HG03571 (cell line): ENCODE measurements around the gene ILF2.
"Not testable (repeated sequence)": the region's sequence is repeated elsewhere in the genome, so short reads cannot be mapped to it uniquely, and the experiment has no call there.

Experiments
- ATAC-seq: cut with Tn5 transposase; IDR thresholded peaks from one replicate; pipeline ENCODE4 v1.9.1; 2021; ENCODE audit not compliant: unreplicated experiment

ILF2 gene

DNA sequence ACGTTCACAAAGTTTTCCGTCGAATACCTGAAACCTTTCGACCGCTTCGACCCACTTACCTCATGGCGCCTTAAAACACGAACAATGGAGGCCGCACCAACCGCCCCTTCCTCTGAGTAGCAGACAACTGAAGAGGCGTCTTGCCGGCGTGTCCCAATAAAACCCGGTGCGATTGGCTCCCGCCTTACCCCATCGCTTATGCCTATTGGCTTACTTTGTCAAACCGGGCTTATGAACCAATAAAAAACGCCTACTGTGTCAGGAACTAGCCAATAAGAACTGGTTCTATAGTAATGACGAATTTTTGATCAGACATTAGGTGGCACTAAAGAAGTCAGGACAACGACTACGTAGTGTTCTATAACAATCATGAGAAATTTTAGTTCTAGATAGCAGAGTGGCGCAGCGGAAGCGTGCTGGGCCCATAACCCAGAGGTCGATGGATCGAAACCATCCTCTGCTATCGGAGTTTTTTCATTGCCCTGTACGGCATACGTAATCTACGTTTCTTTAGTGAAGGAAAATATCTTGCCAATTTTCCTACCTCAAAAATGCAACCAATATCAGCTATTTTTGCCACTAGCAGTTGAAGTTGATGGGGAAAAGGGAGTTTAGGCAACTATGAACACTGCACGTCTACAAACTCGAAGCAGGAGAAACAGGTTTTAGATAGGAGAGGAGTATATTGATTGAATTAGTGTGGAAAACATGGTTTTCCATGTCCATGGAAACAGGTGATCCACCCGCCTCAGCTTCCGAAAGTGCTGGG, at the start of gene ILF2:
Gene ILF2 (minus strand): TSS at position 135 of the 769 bp plus-strand sequence. CDS start 71 bp downstream, at position 64.
- ATAC-seq = peak; percentile 89

DNA sequence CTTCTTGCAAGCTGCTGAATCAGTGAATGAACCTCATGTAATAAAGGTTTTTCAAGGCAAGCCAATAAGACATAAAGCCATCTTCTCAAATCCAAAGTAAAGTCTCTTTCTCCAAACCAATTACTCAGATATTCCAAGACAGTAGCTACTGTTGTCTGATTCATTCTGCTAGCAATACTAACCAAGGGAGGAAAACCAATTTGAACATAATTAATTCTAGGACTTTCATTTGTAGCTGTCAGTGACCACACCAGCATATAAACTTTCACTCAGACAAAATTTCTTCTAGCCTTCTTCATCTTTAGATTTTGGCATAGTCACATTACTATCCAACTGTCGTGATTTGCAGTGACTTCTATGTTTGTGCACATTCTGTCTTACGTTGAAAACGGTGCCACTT, 46.5 kb upstream of the ILF2 start:
- ATAC-seq = no peak

DNA sequence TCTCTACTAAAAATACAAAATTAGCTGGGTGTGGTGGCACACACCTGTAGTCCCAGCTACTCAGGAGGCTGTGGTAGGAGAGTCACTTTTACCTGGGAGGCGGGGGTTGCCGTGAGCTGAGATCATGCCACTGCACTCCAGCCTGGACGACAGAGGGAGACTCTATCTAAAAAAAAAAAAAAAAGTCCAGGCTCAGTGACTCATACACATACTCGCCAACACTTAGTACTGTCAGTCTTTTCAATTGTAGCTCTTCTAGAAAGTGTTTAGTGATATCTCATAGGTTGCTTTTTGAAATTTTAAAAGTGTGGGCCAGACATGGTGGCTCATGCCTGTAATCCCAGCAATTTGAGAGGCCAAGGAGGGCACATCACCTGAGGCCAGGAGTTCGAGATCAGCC, 45.4 kb upstream of the ILF2 start:
- not testable (repeated sequence) for ATAC-seq

DNA sequence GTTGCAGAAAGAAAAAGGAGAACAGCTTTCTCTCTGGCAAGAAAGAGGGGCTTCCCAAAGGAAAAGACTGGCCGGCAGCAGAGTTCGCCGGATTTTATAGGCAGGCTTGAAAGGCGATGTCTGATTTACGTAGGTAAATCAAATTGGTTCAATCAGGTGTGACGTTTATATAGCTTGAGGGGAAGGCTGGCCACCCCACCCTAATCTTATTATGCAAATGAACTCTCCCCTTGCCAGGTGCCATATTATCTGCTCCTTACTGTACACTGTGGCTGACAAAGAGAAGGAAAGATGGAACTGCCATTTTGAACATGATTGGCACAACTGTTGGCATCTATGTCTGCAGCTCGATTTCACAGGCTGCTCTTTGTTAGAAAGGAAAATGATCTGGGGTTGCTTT, 40.2 kb upstream of the ILF2 start:
- ATAC-seq = no peak

DNA sequence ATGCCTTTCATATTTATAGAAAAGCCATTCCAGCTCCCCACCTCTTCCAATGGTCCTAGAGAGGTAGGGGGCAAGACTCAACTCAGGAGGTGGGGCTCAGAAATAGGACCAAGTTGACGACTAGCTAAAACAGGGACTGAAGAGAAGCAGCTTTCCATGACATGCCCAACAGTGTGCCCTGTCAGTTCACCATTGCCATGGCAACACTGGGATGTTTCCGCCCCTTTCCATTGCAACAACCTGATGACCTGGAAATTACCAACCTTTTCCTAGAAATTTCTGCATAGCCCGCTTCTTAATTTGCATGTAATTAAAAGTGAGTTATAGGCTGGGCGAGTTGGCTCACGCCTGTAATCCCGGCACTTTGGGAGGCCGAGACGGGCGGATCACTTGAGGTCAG, 34.7 kb upstream of the ILF2 start:
- ATAC-seq = no peak

GRCh38 chr1:153699768-153700167, 29.0 kb upstream of the ILF2 start:
- ATAC-seq = no peak

GRCh38 chr1:153698923-153699714, 28.3 kb upstream of the ILF2 start:
- ATAC-seq = no peak

GRCh38 chr1:153698020-153698922, 27.5 kb upstream of the ILF2 start:
- no peak for ATAC-seq

GRCh38 chr1:153697191-153698019, 26.6 kb upstream of the ILF2 start:
- ATAC-seq = no peak

DNA sequence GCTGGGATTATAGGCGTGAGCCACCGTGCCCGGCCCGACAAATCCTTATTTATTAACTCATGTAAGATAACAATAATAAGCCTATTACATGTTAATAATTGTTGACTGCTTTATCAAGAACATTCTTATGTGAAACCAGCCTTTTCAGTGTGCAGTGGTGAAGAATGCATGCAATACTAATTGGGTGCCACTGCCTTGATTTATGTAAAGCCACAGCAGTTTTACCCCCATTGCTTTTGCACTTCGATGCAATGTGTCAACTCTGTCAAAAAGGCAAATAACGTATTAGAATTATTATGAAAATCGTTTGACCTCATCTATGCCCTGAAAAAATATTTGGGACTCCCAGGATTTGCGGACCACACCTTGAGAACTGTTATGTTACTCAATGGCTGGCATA, 25.9 kb upstream of the ILF2 start:
- no peak for ATAC-seq

GRCh38 chr1:153693466-153693865, 22.7 kb upstream of the ILF2 start:
- ATAC-seq = no peak

- no peak for ATAC-seq
Observed at GRCh38 chr1:153688736-153689328, 18.0 kb upstream of the ILF2 start.

- ATAC-seq = no peak
Observed at GRCh38 chr1:153688276-153688675, 17.5 kb upstream of the ILF2 start.

GRCh38 chr1:153687346-153688125, 16.7 kb upstream of the ILF2 start:
- no peak for ATAC-seq

- no peak for ATAC-seq
Observed at GRCh38 chr1:153685544-153686340, 14.9 kb upstream of the ILF2 start.

GRCh38 chr1:153684892-153685291, 14.1 kb upstream of the ILF2 start:
- ATAC-seq = no peak

GRCh38 chr1:153683854-153684253, 13.1 kb upstream of the ILF2 start:
- no peak for ATAC-seq

DNA sequence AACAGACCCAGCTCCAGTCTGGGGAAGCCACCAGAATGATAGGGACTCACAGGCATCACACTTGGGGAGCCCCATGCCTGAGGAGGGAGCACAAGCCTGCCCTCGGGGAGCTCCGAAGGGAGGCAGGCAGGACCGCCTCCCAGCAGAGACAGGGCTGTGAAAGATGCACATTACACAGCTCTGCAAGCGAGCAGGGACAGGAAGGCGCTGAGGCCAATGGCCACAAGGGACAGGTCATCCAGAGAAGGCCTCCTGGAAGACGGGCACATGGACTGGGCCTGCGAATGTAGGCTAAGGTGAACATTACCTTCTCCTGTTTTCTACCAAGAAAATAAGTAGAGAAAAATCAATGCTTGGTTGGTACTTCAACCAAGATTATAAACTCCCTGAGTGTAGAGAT, 11.9 kb upstream of the ILF2 start:
- no peak for ATAC-seq

DNA sequence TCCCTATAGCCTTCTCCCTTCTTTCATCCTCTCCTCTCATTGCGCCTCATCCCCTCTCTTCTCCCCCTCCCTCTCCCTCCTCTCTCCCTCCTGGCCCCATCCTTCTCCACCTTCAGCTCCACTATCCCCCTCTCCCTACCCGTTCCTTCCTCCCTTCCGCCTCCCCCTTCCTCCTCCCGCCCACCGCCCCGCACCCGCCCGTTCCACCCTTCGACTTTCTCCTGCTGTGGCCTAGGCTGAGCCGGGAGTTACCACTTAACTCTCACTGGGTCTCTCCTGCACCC, 9.3 kb upstream of the ILF2 start:
- ATAC-seq = no peak
